Measurements from ENCODE around the gene BRIP1. TPM values are rescaled to one million over a fixed set of nuclear protein-coding genes. Genes with fewer than 3 reads are reported as not detected.

Gene BRIP1
- total RNA-seq, 1 experiment from 2014 or later = 9.4 TPM

DNA sequence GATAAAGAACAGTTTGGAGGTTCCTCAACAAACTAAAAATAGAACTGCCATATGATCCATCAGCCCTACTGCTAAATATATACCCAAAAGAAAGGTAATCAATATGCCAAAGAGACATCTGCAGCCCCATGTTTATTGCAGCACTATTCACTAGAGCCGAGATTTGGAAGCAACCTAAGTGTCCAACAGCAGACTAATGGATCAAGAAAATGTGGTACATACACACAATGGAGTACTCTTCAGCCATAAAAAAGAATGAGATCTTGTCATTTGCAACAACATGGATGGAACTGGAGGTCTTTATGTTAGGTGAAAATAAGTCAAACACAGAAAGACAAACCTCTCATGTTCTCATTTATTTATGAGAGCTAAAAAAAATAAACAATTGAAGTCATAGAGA is 223.5 kb downstream of the BRIP1 start:
- no TSS peak for BruUV-seq (replicated peaks)
- Histone ChIP-seq H3K27ac (ENCODE audit: low read length) (no peak overlapping the region), H3K4me1 (ENCODE audit: control insufficient read depth, insufficient read depth, low read length) (no peaks in the 10 kb centered on the region), H3K27me3 (ENCODE audit: control insufficient read depth, insufficient read depth, low read length) (no peaks in the 10 kb centered on the region), H3K4me3 (ENCODE audit: low read depth in 2 of 2, low read length in 2 of 2) (no peak overlapping the region), H3K36me3 (ENCODE audit: control insufficient read depth, insufficient read depth, low read length) (no peaks in the 10 kb centered on the region), H3K9me3 (ENCODE audit: control insufficient read depth, insufficient read depth, low read depth, low read length) (no peaks in the 10 kb centered on the region)
- DNase-seq (ENCODE audit: low read depth, low spot score) (no peak), ATAC-seq (no peak)
- intact Hi-C loops (cut with micrococcal nuclease; ENCODE audit: unreplicated experiment) (loop anchor here (5.0 kb wide), 1 partner anchor 427 kb away; the partner anchor contains the start of gene MED13), in situ Hi-C loops (cut with HindIII; ENCODE audit: low pct_unique_long_range_greater_than_20kb, low sequenced_read_pairs) (no loop called here)
- CTCF ChIA-PET = interaction anchor here (0.8 kb wide), 1 partner anchor 193 kb away, joined by 3 read pairs; no protein-coding TSS in a partner anchor
- POLR2A ChIA-PET = no interaction called here
- TF ChIP-seq, protein P1, sequence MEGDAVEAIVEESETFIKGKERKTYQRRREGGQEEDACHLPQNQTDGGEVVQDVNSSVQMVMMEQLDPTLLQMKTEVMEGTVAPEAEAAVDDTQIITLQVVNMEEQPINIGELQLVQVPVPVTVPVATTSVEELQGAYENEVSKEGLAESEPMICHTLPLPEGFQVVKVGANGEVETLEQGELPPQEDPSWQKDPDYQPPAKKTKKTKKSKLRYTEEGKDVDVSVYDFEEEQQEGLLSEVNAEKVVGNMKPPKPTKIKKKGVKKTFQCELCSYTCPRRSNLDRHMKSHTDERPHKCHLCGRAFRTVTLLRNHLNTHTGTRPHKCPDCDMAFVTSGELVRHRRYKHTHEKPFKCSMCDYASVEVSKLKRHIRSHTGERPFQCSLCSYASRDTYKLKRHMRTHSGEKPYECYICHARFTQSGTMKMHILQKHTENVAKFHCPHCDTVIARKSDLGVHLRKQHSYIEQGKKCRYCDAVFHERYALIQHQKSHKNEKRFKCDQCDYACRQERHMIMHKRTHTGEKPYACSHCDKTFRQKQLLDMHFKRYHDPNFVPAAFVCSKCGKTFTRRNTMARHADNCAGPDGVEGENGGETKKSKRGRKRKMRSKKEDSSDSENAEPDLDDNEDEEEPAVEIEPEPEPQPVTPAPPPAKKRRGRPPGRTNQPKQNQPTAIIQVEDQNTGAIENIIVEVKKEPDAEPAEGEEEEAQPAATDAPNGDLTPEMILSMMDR (IDR thresholded peaks at IDR 0.05) = no peak
- TF ChIP-seq, protein P2, sequence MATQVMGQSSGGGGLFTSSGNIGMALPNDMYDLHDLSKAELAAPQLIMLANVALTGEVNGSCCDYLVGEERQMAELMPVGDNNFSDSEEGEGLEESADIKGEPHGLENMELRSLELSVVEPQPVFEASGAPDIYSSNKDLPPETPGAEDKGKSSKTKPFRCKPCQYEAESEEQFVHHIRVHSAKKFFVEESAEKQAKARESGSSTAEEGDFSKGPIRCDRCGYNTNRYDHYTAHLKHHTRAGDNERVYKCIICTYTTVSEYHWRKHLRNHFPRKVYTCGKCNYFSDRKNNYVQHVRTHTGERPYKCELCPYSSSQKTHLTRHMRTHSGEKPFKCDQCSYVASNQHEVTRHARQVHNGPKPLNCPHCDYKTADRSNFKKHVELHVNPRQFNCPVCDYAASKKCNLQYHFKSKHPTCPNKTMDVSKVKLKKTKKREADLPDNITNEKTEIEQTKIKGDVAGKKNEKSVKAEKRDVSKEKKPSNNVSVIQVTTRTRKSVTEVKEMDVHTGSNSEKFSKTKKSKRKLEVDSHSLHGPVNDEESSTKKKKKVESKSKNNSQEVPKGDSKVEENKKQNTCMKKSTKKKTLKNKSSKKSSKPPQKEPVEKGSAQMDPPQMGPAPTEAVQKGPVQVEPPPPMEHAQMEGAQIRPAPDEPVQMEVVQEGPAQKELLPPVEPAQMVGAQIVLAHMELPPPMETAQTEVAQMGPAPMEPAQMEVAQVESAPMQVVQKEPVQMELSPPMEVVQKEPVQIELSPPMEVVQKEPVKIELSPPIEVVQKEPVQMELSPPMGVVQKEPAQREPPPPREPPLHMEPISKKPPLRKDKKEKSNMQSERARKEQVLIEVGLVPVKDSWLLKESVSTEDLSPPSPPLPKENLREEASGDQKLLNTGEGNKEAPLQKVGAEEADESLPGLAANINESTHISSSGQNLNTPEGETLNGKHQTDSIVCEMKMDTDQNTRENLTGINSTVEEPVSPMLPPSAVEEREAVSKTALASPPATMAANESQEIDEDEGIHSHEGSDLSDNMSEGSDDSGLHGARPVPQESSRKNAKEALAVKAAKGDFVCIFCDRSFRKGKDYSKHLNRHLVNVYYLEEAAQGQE (IDR thresholded peaks at IDR 0.05; ENCODE audit: insufficient read depth in 1 of 2, low read depth in 2 of 2, low read length in 1 of 2) = no peak
- TF ChIP-seq SIN3A (IDR thresholded peaks at IDR 0.05; ENCODE audit: borderline replicate concordance, insufficient read depth, low read depth, low read length) = no peak
- TF ChIP-seq TCF7L2 (IDR thresholded peaks at IDR 0.05; ENCODE audit: low read depth, low read length) = no peak
- TF ChIP-seq POLR2AphosphoS5 (IDR thresholded peaks at IDR 0.05; ENCODE audit: low read depth, low read length) = no peak

DNA sequence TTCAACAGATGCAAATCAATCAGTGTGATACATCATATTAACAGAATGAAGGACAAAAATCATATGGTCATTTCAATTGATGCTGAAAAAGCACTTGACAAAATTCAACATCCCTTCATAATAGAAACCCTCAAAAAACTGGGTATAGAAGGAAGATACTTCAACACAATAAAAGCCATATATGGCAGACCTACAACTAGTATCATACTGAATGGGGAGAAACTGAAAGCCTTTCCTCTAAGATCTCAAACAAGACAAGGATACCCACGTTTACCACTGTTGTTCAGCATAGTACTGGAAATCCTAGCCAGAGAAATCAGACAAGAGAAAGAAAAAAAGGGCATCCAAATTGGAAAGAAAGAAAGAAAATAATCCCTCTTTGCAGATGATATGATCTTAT is 225.2 kb downstream of the BRIP1 start:
- H3K36me3 ChIP-seq (ENCODE audit: control insufficient read depth, insufficient read depth, low read length) = no peaks in the 10 kb centered on the region
- no peaks in the 10 kb centered on the region for H3K4me1 ChIP-seq (ENCODE audit: control insufficient read depth, insufficient read depth, low read length)
- intact Hi-C loops (cut with micrococcal nuclease; ENCODE audit: unreplicated experiment) (loop anchor here (5.0 kb wide), 1 partner anchor 429 kb away; the partner anchor contains the start of gene MED13), in situ Hi-C loops (cut with HindIII; ENCODE audit: low pct_unique_long_range_greater_than_20kb, low sequenced_read_pairs) (no loop called here)
- ATAC-seq (no peak), DNase-seq (ENCODE audit: low read depth, low spot score) (no peak)
- CTCF ChIA-PET = no interaction called here
- no peak overlapping the region for H3K27ac ChIP-seq (ENCODE audit: low read length)
- BruUV-seq (replicated peaks) = no TSS peak
- H3K9me3 ChIP-seq (ENCODE audit: control insufficient read depth, insufficient read depth, low read depth, low read length) = no peaks in the 10 kb centered on the region
- no peak overlapping the region for H3K4me3 ChIP-seq (ENCODE audit: low read depth in 2 of 2, low read length in 2 of 2)
- TF ChIP-seq, protein P2 (IDR thresholded peaks at IDR 0.05; ENCODE audit: insufficient read depth in 1 of 2, low read depth in 2 of 2, low read length in 1 of 2) = no peak
- TF ChIP-seq TCF7L2 (IDR thresholded peaks at IDR 0.05; ENCODE audit: low read depth, low read length) = no peak
- TF ChIP-seq POLR2AphosphoS5 (IDR thresholded peaks at IDR 0.05; ENCODE audit: low read depth, low read length) = no peak
- no peak for TF ChIP-seq SIN3A (IDR thresholded peaks at IDR 0.05; ENCODE audit: borderline replicate concordance, insufficient read depth, low read depth, low read length)
- TF ChIP-seq, protein P1 (IDR thresholded peaks at IDR 0.05) = no peak
- POLR2A ChIA-PET = no interaction called here
- no peaks in the 10 kb centered on the region for H3K27me3 ChIP-seq (ENCODE audit: control insufficient read depth, insufficient read depth, low read length)
